Measurements from ENCODE around the gene TMX2. TPM values are rescaled to one million over a fixed set of nuclear protein-coding genes. Genes with fewer than 3 reads are reported as not detected.

Gene TMX2
- total RNA-seq, 1 donor from 2014 or later, result 71.3 TPM

GRCh38 chr11:57764566-57764965, 52.2 kb downstream of the TMX2 start:
- H3K4me3 ChIP-seq (ENCODE audit: low read depth, low read length), result peak overlapping the region; percentile 83
- no peak for TF ChIP-seq CTCF (IDR thresholded peaks at IDR 0.05; ENCODE audit: insufficient read depth, low read length, severe bottlenecking)
- DNase-seq (ENCODE audit: low read depth) (no peak), FAIRE-seq (no peak)
- H3K27me3 ChIP-seq (ENCODE audit: control insufficient read depth, insufficient read depth, low read length), result no peaks in the 10 kb centered on the region
- no peaks in the 10 kb centered on the region for H3K36me3 ChIP-seq (ENCODE audit: control insufficient read depth, insufficient read depth, low read length)

GRCh38 chr11:57764972-57765371, 52.6 kb downstream of the TMX2 start:
- Histone ChIP-seq H3K27me3 (ENCODE audit: control insufficient read depth, insufficient read depth, low read length) (no peaks in the 10 kb centered on the region), H3K4me3 (ENCODE audit: low read depth, low read length) (peak overlapping the region; percentile 83), H3K36me3 (ENCODE audit: control insufficient read depth, insufficient read depth, low read length) (no peaks in the 10 kb centered on the region)
- no peak for FAIRE-seq
- TF ChIP-seq CTCF (IDR thresholded peaks at IDR 0.05; ENCODE audit: insufficient read depth, low read length, severe bottlenecking), result no peak
- DNase-seq (ENCODE audit: low read depth), result no peak

GRCh38 chr11:57770793-57771192, 58.4 kb downstream of the TMX2 start:
- no peak overlapping the region for H3K4me3 ChIP-seq (ENCODE audit: low read depth, low read length)
- TF ChIP-seq CTCF (IDR thresholded peaks at IDR 0.05; ENCODE audit: insufficient read depth, low read length, severe bottlenecking), result no peak
- no peaks in the 10 kb centered on the region for H3K27me3 ChIP-seq (ENCODE audit: control insufficient read depth, insufficient read depth, low read length)
- FAIRE-seq (no peak), DNase-seq (ENCODE audit: low read depth) (no peak)
- H3K36me3 ChIP-seq (ENCODE audit: control insufficient read depth, insufficient read depth, low read length), result peaks cover 4% of the 10 kb centered on the region

- Histone ChIP-seq H3K4me3 (ENCODE audit: low read depth, low read length) (no peak overlapping the region), H3K27me3 (ENCODE audit: control insufficient read depth, insufficient read depth, low read length) (no peaks in the 10 kb centered on the region), H3K36me3 (ENCODE audit: control insufficient read depth, insufficient read depth, low read length) (peaks cover 4% of the 10 kb centered on the region)
- no peak for DNase-seq (ENCODE audit: low read depth)
- no peak for FAIRE-seq
- no peak for TF ChIP-seq CTCF (IDR thresholded peaks at IDR 0.05; ENCODE audit: insufficient read depth, low read length, severe bottlenecking)
Measured at GRCh38 chr11:57771365-57771764, 59.0 kb downstream of the TMX2 start.

- TF ChIP-seq CTCF (IDR thresholded peaks at IDR 0.05; ENCODE audit: insufficient read depth, low read length, severe bottlenecking), result no peak
- H3K36me3 ChIP-seq (ENCODE audit: control insufficient read depth, insufficient read depth, low read length), result peaks cover 4% of the 10 kb centered on the region
- H3K27me3 ChIP-seq (ENCODE audit: control insufficient read depth, insufficient read depth, low read length), result no peaks in the 10 kb centered on the region
- DNase-seq (ENCODE audit: low read depth) (peak; percentile 76), FAIRE-seq (no peak)
- no peak overlapping the region for H3K4me3 ChIP-seq (ENCODE audit: low read depth, low read length)
Measured at GRCh38 chr11:57772562-57772961, 60.2 kb downstream of the TMX2 start.

- Histone ChIP-seq H3K36me3 (ENCODE audit: control insufficient read depth, insufficient read depth, low read length) (peaks cover 4% of the 10 kb centered on the region), H3K4me3 (ENCODE audit: low read depth, low read length) (no peak overlapping the region), H3K27me3 (ENCODE audit: control insufficient read depth, insufficient read depth, low read length) (no peaks in the 10 kb centered on the region)
- TF ChIP-seq CTCF (IDR thresholded peaks at IDR 0.05; ENCODE audit: insufficient read depth, low read length, severe bottlenecking), result no peak
- DNase-seq (ENCODE audit: low read depth) (no peak), FAIRE-seq (no peak)
Measured at GRCh38 chr11:57773026-57773598, 60.7 kb downstream of the TMX2 start.

Data from bronchial epithelial cell (primary cell).